Ovary (tissue), 9 donors: ENCODE measurements around the gene SGPL1. TPM values are rescaled to one million over a fixed set of nuclear protein-coding genes. Genes with fewer than 3 reads are reported as not detected.

Experiments
- DNase-seq, 5 donors: peaks; one replicate each; pipeline ENCODE4 v3.0.0-alpha.2; 2019 to 2020
- H3K27ac ChIP-seq, 2 donors: fragments of 200-600 bp; one replicate each; pipeline versions ENCODE4 v1.5.1 to v1.8.0; 2019 to 2022
- H3K27me3 ChIP-seq: fragments of 200-600 bp; one replicate; pipeline ENCODE4 v1.8.0; 2022
- H3K36me3 ChIP-seq: fragments of 200-600 bp; sonication (generic); one replicate; pipeline ENCODE4 v1.5.1; 2019
- H3K4me1 ChIP-seq: one replicate; pipeline ENCODE4 v1.8.1; 2013; ENCODE audit warnings: mild to moderate bottlenecking, moderate library complexity; ENCODE audit not compliant: insufficient read depth
- H3K4me3 ChIP-seq: fragments of 200-600 bp; sonication (generic); one replicate; pipeline ENCODE4 v1.5.1; 2017
- H3K9me3 ChIP-seq, 2 donors: fragments of 200-600 bp in 1 of 2; sonication (generic) in 1 of 2; one replicate each; pipeline versions ENCODE4 v1.5.1 to v1.8.1; 2013 to 2019; ENCODE audit warnings: mild to moderate bottlenecking in 1 of 2, moderate library complexity in 1 of 2
- EP300 ChIP-seq: sonication (generic); formaldehyde crosslinking; IDR thresholded peaks from one replicate; pipeline ENCODE4 v1.6.1; 2017; ENCODE audit warnings: antibody characterized with exemption
- POLR2A ChIP-seq: fragments of 450-650 bp; IDR thresholded peaks from one replicate; pipeline ENCODE4 v1.6.1; 2017; ENCODE audit warnings: antibody characterized with exemption, mild to moderate bottlenecking, moderate library complexity
- WGBS, 3 donors: extraction: QIAGEN DNeasy Blood & Tissue Kit in 1 of 3; methylation state at CpG; one replicate each; pipeline versions ENCODE4 v1.1.5 to v1.1.7; 2013 to 2017; 5-methylcytosine and 5-hydroxymethylcytosine counted together
- intact Hi-C, 4 donors: fragments of 100-400 bp; cut with DNase I; formaldehyde crosslinking; loops; one replicate each; pipeline versions ENCODE4 v1.11.0 to v1.15.1; 2022 to 2023
- polyA plus RNA-seq, 2 donors: library from polyadenylated mRNA; stranded (reverse); fragments of 200-250 nt in 1 of 2; fragments of 350-450 nt in 1 of 2; fragmentation: Illumina TruSeq in 1 of 2; extraction: RNeasy Lipid Tissue Mini Kit (QIAGEN cat#74804) in 1 of 2; gene quantifications; one replicate each; pipeline ENCODE4 v1.2.3, GENCODE V29; 2013 to 2014
- total RNA-seq, 7 donors: library from RNA; depleted of rRNA in 2 of 7; stranded (reverse); fragments of >200 nt in 2 of 7; fragmentation: NEBNext Ultra II Directional in 3 of 7; extraction: Animal tissue kit (Norgen Biotek cat#: 25700) in 3 of 7; gene quantifications; one replicate each; pipeline versions ENCODE4 v1.1.0 to v1.2.4, GENCODE V29; 2016 to 2023
- TF ChIP-seq, protein P1 (sequence below), 3 donors: fragments of 450-650 bp in 2 of 3; fragments of 200-600 bp in 1 of 3; IDR thresholded peaks; one replicate each; pipeline versions ENCODE4 v1.5.1 to v1.8.0; 2016 to 2022; ENCODE audit warnings: antibody characterized with exemption in 3 of 3, mild to moderate bottlenecking in 1 of 3
- donor health status: DM: no; HTN: no; CAD: no; lungs with moderate emphysema.
- donor health status: DM: no; HTN: no; CAD: no.
- donor health status: Bipolar disorder and iron deficiency.
- donor health status: DM: yes; HTN: yes; CAD: no.
- donor health status: DM: no; HTN: no; CAD: no.
- donor health status: DM: yes; HTN: yes; CAD: no.

Gene SGPL1
- total and polyA plus RNA-seq, 9 donors, result 8.0 to 52.6 (median 30.8) TPM

DNA sequence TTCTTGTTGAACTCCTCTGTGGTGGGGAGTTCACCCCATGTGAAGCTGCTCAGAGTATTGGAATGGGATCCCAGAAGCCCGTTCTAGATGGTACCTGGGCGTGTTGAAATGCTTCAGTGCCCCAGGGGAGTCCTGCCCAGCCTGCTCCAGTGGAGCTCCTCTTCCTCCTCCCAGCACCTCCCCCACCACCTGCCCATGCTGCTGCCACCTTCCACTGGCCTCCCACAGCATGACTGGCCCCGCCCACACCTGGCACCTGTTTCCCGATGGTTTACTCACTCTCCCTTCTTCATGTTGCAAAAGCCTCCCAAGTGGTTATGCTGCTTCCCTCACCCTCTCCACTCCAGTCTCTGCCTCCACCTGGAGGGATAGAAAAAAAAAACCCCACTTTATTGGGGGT is 104.8 kb downstream of the SGPL1 start:
- 64 to 88% (median 81%) methylated on average over 4 of the region's 4 CpGs for WGBS, 3 donors
- intact Hi-C loops, result loop anchor here in 2 of 4 donors (10.0 kb wide), 3 partner anchors 284 to 364 kb away; partner anchors contain the start of gene UNC5B (in 1 of the 2)

DNA sequence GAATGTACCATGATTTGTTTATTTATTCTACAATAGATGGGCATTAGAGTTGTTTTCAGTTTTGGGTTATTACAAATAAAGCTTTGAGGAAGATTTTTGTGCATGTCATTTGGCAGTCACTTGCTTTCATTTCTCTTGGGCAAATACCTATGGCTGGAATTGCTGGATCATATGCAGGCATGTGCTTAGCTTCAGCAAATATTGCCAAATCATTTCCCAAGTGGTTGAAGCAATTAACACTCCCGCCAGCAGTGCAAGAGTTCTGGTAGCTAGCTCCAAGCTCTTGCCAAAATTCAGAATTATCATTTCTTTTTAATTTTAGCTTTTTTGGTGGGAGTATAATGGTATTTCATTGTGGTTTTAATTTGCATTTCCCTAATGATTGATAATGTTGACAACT is 105.5 kb downstream of the SGPL1 start:
- DNase-seq, result no peak
- H3K27me3 ChIP-seq, result no peaks in the 10 kb centered on the region
- no peaks in the 10 kb centered on the region for H3K9me3 ChIP-seq
- peaks cover 2% of the 10 kb centered on the region for H3K4me1 ChIP-seq
- H3K4me3 ChIP-seq, result no peak overlapping the region
- intact Hi-C loops, result loop anchor here in 2 of 4 donors (10.0 kb wide), 3 partner anchors 284 to 364 kb away; partner anchors contain the start of gene UNC5B (in 1 of the 2)
- no peak overlapping the region for H3K27ac ChIP-seq
- H3K36me3 ChIP-seq, result no peaks in the 10 kb centered on the region
- TF ChIP-seq, protein P1, sequence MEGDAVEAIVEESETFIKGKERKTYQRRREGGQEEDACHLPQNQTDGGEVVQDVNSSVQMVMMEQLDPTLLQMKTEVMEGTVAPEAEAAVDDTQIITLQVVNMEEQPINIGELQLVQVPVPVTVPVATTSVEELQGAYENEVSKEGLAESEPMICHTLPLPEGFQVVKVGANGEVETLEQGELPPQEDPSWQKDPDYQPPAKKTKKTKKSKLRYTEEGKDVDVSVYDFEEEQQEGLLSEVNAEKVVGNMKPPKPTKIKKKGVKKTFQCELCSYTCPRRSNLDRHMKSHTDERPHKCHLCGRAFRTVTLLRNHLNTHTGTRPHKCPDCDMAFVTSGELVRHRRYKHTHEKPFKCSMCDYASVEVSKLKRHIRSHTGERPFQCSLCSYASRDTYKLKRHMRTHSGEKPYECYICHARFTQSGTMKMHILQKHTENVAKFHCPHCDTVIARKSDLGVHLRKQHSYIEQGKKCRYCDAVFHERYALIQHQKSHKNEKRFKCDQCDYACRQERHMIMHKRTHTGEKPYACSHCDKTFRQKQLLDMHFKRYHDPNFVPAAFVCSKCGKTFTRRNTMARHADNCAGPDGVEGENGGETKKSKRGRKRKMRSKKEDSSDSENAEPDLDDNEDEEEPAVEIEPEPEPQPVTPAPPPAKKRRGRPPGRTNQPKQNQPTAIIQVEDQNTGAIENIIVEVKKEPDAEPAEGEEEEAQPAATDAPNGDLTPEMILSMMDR (IDR thresholded peaks at IDR 0.05), result no peak
- TF ChIP-seq POLR2A (no peak), EP300 (no peak)
- 7 to 30% (median 10%) methylated on average over 1 of the region's 1 CpG for WGBS, 3 donors

More for the DNA sequence above, 104.8 kb downstream of the SGPL1 start:
- TF ChIP-seq EP300 (no peak), POLR2A (no peak)
- TF ChIP-seq, protein P1 (IDR thresholded peaks at IDR 0.05), result no peak
- DNase-seq, result no peak
- no peaks in the 10 kb centered on the region for H3K36me3 ChIP-seq
- no peak overlapping the region for H3K4me3 ChIP-seq
- peaks cover 2% of the 10 kb centered on the region for H3K4me1 ChIP-seq
- H3K27me3 ChIP-seq, result no peaks in the 10 kb centered on the region
- H3K9me3 ChIP-seq, result no peaks in the 10 kb centered on the region
- no peak overlapping the region for H3K27ac ChIP-seq

DNA sequence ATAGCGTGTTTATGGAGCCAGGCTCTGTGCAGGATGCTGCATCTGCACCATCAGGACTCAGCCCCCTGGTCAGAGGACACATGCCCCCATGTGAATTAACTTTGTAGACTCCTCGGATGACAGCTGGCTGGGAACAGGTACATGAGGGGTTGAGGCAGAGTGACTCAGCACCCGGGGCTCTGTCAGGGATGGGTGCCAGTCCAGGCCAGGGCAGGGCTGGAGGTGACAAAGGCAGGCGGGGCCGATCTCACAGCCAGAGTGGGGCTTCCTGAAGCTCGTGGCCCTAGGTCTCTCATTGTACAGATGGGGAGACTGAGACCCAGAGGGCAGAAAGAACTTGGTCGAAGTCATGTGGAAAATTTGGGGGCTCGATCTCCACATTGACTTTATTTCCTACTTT is 107.9 kb downstream of the SGPL1 start:
- TF ChIP-seq, protein P1 (IDR thresholded peaks at IDR 0.05), result no peak
- TF ChIP-seq POLR2A (no peak), EP300 (no peak)
- Histone ChIP-seq H3K36me3 (no peaks in the 10 kb centered on the region), H3K27ac (no peak overlapping the region), H3K9me3 (no peaks in the 10 kb centered on the region), H3K4me3 (no peak overlapping the region), H3K27me3 (no peaks in the 10 kb centered on the region), H3K4me1 (peaks cover 2% of the 10 kb centered on the region)
- intact Hi-C loops, result loop anchor here in 3 of 4 donors (2.0 to 10.0 kb wide), 4 partner anchors 281 to 361 kb away; partner anchors contain the start of gene UNC5B (in 1 of the 3)
- no peak for DNase-seq
- WGBS, 3 donors, result 83 to 88% (median 87%) methylated on average over 8 of the region's 8 CpGs

DNA sequence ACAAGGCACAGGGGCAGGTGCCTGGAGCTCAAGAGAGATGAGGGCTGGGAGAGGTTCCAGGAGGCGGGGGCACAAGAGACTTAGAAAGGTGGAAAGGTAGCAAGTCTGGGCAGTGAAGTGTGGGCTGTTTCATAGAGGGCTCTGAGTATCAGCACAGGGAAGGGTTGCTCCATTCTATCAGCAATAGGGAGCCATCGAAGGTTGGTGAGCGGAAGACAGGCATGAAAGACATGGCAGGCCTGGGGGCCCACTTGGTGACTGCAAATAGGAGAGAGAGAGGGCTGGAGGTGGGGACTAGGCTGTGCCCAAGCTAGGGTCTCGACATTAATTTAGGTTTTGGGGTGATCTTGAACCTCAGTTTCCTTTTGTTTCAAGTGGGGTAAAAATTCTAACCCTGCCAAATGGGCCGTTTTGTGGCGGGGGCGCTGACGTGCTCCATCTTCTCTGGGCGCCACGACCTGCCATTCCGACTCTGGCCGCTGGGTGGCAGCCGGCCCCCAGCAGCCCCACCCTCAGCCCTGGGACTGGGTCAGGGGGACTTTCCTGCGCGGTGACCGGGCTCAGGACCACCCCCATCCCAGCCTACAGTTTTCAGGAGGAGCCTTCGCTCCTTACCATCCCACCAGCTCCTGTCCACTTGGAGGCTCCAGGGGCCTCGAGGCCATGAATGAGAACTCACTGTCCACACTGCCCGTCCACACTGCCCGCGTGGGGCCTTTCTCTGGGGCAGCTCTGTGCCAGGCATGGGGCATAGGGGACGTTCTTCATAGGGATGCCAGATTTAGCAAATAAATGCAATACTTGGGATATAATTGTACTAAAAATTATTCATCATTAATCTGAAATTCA is 109.9 kb downstream of the SGPL1 start:
- Histone ChIP-seq H3K27ac (no peak overlapping the region), H3K4me1 (no peaks in the 10 kb centered on the region), H3K9me3 (no peaks in the 10 kb centered on the region), H3K27me3 (no peaks in the 10 kb centered on the region), H3K36me3 (no peaks in the 10 kb centered on the region), H3K4me3 (no peak overlapping the region)
- peak in 4 of 5 donors; percentile 43 to 72 (median 56) for DNase-seq
- WGBS, 3 donors, result 23 to 30% (median 24%) methylated on average over 19 to 22 of the region's 22 CpGs
- intact Hi-C loops, result loop anchor here (2.0 to 10.0 kb wide), 5 partner anchors 279 to 359 kb away; partner anchors contain the start of gene UNC5B (in 1 of the 4)
- TF ChIP-seq EP300 (no peak), POLR2A (no peak)
- TF ChIP-seq, protein P1 (IDR thresholded peaks at IDR 0.05), result peak; percentile 63 to 83 (median 76)
